DMS114 treated with DMSO at 0.1 percent for 48 hours (cell line): ENCODE data around the gene INPP5F.
"Not testable (repeated sequence)": the region's sequence is repeated elsewhere in the genome, so short reads cannot be mapped to it uniquely, and the experiment has no call there.

Experiments
- DNase-seq: peaks from one replicate; lab custom pipeline; 2025; ENCODE audit not compliant: unreplicated experiment; lab: John Stamatoyannopoulos, UW

Gene INPP5F

DNA sequence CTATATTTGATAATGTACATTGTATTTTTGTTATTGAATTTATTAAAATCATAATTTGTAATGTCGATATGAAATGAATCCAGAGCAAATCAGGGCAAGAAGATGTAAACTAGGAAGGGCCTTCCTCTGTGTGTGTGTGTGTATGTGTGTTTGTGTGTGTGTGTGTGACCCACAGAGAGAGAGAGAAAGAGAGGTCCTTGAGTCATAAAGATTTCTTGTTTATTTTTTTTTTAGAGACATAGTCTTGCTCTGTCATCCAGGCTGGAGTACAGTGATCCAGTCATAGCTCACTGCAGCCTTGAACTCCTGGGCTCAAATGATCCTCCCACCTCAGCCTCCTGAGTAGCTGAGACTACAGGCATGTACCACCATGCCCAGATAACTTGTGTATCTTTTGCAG is 50.7 kb downstream of the INPP5F start:
- no peak for DNase-seq

DNA sequence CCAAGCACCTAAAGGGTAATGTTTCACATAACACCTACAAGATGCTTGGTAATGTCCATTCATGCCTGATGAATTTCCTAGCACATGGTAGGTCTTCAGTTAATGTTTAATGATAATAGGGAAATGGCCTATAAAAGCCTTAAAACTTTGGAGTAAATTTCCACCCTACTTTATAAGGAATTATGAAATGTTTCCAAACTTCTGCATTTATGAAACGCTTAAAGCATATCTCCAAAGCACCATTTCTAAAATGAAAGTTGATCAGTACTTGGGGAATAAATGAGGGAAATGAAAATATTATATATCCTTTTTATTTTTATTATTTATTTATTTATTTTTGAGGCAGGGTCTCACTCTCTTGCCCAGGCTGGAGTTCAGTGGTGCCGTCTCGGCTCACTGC is 51.8 kb downstream of the INPP5F start:
- no peak for DNase-seq

DNA sequence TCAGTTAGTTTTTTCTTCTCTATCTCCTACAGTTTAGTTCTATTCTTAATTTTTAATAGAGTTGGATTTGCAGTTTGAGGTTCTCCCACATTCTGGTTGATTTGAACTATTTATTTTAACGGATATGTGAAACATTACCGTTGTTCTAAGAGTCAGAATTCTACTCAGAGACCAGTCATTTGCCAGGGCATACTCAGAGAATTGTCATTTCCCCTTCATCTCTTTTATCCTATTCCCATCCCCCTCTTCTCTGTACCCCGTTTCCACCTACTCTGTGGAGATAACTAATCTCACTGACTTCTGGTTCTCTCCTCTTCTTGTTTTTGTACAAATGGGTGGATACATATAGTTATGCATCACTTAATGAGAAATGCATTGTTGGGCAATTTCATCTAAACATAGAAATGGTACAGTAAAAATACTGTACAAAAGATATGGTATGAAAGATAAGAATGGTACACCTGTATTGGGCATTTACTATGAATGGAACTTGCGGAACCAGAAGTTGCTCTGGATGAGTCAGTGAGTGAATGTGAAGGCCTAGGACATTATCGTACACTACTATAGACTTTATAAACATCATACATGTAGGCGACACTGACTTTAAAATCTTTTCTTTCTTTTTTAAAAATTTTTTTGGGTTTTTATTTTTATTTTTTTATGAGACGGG is 53.1 kb downstream of the INPP5F start:
- DNase-seq, result no peak

DNA sequence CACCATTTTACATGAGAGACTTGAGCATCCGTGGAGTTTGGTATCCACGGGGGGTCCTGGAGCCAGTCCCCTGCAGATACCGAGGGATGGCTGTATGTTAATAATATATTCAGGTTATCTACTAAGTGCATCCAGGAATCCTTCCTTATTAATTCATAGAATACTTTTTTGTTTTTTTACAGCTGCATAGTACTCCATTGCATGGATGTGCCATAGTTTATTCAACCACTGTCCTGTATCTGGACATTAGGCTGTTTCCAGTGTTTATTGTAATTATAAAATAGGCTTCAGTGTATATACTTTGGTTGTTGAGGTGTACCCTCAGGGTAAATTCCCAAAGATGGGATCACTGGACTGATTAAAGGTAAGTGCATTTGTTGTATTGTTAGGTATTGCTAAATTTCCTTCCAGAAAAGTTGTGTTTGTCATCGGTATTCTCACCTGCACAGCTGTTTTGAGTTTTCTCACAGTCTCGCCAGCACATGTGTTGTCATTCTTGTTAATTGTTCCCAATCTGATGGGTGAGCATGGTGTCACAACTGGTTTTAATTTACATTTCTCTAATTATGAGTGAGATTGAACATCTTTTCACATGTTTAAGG is 55.1 kb downstream of the INPP5F start:
- DNase-seq, result no peak

DNA sequence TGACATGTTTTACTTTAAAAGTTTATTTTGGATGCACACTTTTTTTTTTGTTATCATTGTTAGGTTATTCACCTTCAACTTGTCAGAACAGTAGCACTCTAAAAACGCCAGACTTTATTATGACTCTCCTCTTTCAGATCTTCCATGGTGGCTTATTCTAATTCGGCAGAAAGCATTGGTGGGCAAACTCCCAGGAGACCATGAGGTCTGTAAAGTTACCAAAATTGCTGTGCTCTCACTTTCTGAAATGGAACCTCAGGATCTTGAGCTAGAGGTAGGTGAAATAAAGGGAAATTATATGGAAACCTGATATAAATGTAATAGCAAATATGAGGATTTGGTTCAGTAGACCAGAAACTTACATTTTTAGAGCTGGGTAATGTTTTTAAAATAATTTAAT is 55.6 kb downstream of the INPP5F start:
- DNase-seq, result no peak

DNA sequence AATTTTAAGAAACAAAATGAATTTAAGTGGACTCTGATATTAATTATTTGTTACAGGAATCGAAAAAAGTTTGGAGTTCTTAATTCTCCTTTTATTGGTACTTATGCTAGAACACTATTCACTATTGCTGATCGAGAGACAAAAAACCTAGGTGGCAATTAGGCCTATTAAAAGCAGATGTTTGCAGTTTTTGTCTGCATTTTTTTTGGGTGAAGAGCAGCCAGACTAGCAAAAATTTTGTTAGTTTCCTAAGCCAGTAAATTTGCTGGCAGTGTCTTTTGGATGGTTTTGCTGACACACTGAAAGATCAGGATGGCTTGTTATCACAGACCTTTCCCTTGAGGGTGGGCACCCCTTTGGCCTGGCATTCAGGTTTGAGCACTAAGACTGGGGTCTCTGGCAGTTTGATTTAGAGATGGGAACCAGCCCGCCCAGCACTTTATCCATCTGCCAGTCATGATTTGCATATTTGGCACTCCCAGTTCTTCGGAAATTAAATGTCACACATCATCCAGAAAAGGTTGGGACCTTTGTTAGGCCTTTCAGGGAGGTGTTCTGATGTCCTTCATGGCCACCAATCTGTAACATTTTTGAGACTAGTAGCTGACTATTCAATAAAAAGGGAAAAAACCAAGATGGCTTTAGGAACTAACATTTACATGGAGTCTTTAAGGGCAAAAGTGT is 57.3 kb downstream of the INPP5F start:
- DNase-seq, result no peak

DNA sequence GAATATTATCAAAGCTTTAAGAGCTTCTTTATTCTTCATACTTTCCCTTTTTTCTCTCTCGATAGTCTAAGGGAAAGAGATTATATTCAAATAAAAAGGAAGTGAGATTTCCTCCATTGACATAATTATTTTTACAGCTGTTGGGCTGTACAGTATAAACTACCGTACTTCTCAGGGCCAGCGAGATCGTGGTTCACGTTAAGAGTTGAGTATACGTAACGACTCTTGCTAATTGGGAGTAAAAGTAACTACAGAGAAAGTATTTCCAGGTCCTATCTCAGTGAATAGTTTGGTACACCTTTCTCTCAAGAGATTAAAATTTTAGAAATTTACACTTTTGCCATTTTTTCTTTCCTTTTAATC is 57.8 kb downstream of the INPP5F start:
- no peak for DNase-seq

DNA sequence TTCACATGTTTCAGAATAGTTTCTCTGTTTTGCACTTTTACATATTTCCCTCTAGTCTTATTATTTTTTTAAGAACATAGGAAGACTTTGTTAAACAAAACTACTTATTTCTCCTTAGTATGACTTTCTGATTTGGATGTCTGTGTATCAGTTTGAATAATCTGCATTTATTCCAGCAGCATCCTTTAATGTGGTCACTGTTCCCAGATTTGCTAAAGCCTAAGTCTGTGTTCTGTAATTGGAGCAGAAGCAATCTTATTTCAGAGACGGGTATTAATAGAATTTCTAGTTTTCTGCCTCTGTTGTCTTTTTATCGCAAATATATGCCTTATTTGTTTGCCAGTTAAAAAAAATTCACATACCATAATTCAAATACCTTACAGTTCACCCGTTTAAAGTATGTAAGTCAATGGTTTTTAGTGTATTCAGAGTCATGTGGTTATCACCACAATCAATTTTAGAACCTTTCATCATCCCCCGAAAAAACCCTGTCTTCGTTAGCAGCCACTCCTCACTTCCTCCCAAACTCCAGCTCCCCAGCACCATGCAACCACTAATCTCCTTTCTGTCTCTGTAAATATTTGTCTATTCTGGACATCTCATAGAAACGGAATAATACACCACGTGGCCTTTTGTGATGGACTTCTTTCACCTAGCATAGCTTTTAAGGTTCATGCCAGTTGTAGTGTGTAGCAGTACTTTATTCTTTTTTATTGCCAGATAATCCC is 58.7 kb downstream of the INPP5F start:
- DNase-seq, result no peak

DNA sequence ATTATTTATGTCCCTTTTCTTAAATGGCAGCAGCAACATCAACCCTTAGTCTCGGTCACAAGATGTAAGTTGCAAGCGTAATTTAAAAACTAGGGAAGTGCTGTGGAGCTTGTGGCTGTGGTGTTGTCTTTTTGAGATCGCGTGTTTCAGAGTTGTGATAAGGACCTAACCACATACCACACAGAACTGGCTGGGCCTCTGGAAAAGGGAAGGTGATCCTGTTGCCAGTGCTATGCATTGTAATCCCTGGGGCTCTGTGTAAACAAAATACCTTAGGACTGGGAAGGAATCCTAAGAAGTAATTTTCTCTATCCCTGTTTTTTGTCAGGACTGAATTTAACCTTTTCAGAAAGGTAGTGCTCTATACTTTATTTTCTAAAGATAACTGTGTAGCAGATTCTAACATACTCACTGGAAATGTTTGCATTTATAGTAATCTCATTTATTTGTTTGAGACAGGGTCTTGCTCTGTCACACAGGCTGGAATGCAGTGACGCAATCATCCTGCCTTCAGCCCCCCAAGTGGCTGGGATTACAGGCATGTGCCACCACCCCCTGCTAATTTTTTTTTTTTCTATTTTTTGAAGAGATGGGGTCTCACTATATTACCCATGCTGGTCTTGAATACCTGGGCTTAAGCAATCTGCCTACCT is 60.4 kb downstream of the INPP5F start:
- DNase-seq, result no peak

DNA sequence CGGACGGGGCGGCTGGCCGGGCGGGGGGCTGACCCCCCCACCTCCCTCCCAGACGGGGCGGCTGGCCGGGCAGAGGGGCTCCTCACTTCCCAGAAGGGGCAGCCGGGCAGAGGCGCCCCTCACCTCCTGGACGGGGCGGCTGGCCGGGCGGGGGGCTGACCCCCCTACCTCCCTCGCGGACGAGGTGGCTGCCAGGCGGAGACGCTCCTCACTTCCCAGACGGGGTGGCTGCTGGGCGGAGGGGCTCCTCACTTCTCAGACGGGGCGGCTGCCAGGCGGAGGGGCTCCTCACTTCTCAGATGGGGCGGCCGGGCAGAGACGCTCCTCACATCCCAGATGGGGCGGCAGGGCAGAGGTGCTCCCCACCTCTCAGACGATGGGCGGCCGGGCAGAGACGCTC is 69.3 kb downstream of the INPP5F start:
- DNase-seq, result not testable (repeated sequence)

DNA sequence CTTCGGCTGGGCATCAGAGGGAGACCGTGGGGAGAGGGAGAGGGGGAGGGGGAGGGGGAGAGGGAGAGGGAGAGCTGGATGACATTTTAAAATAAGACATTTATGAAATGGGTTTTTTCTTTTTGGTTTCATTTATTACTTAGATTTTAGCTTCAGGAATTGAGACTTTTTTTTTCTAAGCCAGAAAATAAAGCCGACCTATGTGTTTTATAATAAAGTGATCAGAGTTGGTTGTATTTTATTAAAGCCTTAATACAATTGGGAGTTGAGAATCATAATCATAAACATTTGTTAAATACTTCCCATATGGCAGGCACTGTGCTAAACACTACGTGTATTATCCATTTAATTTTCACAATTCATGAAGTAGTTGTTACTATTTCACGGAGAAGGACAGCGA is 70.2 kb downstream of the INPP5F start:
- DNase-seq, result no peak

DNA sequence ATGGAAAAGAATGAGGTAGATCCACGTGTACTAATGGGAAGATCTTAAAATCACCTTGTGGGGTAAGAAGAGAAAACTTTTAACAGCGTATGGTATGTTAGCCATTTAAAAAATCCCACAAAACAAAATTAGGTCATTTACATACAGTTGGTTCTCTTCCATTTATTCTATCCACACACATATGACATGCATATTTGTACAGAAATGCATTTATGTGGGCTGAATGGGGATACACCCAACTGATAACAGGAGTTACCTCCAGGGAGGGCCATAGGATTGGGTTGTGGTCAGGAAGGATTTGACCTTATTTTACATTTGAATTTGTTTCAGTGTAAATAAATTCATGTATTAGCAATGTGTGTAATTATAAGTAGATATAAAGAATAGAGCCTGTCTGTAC is 75.3 kb downstream of the INPP5F start:
- no peak for DNase-seq

DNA sequence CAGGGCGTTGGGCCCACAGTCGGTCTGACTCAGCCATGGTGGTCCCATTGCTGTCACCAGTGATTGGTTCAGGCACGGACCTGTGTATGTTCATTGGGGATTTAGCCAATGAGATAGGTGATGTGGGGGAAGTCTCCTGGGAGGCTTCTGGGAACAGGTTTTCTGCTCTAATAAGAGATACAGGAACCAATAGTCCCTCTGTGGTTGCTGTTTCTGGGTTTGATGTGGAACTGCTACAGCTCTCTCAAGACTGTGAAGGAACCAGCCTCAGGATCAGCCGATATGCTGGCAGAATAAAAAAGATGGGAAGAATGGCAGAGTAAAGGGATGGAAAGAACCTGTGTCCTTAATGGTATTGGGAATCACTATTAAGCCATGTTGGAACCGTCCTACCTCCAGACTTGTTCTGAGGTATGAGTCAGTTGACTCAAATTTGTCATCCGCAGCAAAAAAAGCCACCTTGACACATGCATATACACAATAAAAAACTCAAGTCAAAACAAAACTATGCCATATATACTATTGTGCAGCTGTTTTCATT is 76.2 kb downstream of the INPP5F start:
- DNase-seq, result no peak

DNA sequence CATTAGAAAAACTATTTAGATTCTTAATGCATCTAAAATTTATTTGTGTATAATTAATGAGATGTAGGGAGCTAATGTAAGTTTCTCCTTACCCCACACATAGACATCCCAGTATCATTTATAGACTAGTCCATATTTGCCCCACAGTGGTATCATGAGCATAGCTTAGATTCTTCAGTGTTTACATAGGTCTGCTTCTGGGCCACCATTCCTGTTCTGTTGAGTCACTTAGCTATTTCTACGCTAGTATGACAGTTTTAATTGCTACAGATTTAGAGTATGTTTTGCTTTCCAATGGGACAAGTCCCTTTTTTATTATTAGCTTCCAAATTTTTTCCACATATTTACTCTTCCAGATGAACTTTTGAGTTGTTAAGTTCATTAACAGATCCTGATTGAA is 77.4 kb downstream of the INPP5F start:
- DNase-seq, result no peak

DNA sequence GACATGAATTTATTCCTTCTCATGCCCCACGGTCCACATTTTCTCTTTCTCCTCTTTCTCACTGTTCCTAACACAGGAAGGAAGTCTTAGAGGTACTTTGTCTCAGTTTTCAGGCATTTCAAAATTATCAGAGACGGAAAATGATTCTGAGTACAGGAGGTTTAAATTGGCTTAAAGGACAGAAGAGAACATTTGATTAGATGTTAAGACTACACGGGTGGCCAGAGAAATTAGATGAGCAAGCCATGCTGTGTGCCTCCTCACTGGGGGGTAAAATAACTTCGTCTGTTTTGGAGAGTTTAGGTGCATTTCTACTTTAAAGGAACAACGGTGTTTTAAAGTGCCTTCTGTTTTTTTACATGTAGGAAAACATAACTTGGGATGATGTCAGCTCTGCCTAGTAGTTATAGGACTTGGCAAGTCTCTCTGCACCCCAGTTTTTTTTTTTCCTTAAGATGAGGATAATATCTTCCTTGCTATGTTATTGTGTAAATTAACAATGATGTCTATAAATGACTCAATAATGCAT is 79.9 kb downstream of the INPP5F start:
- DNase-seq, result no peak

DNA sequence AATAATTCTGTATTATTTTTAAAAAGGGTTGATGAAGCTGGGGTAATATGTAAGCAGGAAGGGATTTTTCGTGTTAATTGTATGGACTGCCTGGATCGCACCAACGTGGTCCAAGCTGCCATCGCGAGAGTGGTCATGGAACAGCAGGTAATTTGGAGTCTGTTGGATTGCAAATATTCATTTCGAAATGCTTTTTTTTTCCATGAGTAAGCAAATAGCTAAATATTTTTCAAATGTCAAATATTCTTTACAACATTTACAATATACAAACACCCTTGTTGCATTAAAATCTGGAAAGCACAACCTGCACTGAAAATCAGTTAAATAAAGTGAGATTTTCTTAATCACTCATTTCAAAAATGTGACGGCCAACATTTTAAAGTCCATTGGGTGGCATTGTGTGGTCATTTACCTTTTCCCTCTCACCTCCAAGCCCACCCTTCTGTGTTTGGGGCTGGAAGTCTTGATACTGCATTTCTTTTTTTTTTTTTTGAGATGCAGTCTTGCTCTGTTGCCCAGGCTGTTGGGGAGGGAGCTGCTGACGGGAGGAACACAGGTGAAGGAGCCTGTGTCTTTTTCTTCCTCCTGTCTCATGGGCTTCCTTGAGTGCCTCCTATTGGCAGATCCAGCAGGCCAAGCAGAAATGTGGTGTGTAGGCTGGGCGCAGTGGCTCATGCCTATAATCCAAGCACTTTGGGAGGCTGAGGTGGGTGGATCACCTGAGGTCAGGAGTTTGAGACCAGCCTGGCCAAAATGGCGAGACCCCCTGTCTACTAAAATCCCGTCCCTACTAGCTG is 80.7 kb downstream of the INPP5F start:
- DNase-seq, result no peak

DNA sequence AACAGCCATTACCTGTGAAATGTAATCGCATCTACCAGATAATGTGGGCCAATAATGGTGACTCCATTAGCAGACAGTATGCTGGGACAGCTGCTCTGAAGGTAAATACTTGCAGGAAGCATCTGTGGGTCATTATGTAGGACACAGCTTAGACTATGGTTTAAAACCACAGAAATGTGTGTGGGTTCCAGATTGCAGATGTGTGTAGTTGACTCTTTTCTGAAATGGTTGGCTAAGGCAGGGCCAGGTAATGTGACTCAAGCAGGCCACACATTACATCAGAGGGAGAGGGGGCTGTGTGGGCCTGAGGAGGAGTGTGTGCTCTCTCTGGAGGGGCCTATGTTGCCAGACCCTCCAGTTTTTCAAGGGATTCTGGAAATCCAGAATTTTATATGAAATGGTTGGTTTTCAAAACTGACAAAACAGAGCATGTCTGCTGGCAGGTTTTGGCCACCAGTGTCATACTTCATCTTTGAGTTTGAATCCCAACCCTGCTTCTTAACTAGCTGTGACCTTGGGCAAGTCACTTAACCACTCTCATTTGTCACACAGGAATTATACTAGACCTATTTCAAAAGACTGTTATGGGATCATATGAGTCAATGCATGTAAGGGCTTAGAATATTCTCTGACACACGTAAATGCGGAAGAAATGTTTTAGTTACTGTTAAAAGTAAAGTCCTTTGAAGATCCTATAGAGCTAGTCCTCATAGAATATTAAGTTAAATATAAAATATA is 82.3 kb downstream of the INPP5F start:
- DNase-seq, result no peak

DNA sequence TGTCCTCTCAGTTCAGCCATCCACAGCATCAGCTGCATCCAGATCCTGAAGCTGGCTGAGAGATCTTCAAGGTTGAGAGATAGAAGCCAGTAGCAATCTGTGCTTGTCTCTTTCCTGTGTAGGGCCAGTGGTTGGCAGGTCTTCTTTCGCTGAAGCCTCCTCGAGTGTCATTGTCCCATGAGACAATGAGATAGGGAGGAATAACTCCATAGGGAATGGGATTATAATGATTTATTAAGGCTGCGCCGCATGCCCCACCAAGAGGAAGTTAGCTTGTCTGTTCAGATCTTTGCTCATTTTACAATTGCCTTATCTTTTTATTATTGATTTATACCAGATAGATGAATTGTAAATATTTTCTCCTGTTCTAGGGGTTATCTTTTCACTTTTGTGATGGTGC is 85.3 kb downstream of the INPP5F start:
- no peak for DNase-seq

DNA sequence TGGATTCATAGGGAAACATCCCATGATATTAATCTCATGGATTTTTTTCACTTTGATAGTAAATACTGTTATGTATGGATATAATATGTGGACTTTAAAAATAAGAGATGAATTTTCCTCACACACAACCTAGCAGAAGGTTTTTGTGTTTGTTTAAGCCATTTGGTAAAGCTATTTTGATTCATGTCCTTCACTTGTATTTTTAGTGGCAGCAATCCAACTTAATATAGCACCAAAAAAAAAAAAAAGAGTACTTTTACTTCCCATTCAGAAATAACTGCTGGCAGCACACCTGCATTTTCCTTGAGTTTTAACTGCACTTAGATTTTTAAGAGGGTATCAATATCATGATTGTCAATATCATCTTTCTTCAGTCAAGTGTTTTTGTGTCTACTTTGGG is 86.8 kb downstream of the INPP5F start:
- no peak for DNase-seq

DNA sequence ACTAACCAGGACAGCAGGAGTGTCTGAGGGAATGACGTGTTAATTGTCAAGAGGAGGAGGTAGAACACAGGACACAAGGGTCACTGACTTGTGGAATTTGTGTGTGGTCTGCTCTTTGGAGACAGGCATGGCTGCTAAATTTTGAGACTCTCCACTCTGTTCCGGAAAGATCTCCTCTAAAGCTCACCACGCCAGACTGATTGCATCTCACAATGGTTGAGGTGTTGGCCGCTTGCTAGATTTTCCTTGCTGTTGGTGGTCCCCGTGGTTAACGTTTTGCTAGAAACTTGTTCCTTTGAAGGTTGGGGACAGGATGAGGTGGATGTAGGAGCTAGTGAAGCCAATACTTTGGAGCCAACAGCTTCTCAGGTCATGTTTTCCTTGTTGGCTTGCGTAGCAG is 89.8 kb downstream of the INPP5F start:
- no peak for DNase-seq
